HG03175 (cell line): ENCODE data around the gene ZGPAT.

Experiments used
- ATAC-seq: cut with Tn5 transposase; IDR thresholded peaks from one replicate; pipeline ENCODE4 v1.9.1; 2021; ENCODE audit warnings: mild to moderate bottlenecking, moderate library complexity; ENCODE audit not compliant: unreplicated experiment

The ZGPAT gene

DNA sequence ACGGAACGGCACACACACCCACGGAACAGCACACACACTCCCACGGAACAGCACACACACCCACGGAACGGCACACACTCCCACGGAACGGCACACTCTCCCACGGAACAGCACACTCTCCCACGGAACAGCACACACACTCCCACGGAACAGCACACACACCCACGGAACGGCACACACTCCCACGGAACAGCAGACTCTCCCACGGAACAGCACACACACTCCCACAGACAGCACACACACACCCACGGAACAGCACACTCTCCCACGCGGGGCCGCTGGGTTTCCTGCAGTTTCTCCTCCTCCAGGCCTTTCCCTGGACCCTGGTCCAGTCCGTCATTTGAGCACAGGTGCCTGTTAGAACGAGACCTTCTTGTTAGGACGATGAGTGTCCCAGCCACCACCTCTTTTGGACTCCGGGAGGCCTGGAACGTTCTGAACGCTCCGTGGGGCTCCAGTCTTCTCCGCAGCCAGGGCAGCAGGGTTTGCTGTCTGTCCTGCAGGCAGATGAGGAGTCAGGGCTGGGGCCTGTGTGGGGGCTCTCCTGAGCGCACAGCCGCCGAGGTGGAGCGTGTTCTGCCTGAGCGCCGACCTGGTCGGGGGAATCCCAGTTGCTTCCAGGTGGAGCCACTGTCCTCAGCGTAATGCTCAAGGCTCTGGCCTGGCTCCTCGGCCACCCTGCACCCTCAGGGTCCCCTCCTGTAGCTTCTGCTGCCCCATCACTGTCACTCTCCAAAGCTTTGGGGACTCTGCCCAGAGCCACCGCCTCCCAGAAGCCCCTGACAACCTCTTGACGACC lies 29.0 kb upstream of the ZGPAT start:
- ATAC-seq: no peak

DNA sequence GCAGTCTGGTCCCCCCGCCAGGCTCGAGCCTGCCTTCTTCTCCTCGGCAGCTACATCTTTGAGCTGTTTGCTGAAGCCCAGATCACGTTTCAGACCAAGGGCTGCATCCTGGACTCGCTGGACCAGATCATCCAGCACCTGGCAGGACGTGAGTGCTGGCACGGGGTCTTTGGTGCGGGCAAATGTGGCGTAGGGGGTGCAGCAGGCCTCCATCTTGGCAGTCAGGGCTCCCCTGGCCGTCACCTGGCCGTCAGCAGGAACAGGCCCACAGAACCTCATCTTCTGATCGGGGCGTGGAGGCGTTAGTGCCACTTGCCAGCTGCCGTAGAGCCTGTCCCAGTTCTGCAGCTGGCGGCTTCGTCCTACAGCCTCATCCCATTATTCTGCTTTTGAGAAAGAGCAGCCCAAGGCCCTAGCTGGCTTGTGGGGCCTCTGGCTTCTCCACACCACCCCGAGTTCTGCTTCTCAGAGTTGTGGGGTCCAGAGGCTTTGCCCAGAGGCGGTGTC lies 28.0 kb upstream of the ZGPAT start:
- no peak for ATAC-seq

DNA sequence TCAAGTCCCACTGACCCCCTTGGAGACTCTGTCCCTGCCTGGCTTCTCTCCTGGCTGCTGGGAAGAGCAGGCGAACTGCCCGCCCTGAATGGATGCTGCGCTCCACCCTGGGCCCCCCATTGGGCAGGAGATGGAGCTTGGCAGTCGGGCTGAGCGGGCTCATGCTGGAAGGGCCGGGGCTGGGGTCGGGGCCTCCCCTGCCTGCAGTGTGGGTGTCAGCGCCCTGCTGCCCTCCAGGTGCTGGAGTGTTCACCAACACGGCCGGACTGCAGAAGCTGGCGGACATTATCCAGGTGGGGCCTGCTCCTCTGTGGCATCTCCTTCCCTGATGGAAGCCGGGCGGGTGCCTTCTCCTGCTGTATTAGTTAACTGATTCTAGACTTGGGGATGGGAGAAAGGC lies 27.4 kb upstream of the ZGPAT start:
- no peak for ATAC-seq

DNA sequence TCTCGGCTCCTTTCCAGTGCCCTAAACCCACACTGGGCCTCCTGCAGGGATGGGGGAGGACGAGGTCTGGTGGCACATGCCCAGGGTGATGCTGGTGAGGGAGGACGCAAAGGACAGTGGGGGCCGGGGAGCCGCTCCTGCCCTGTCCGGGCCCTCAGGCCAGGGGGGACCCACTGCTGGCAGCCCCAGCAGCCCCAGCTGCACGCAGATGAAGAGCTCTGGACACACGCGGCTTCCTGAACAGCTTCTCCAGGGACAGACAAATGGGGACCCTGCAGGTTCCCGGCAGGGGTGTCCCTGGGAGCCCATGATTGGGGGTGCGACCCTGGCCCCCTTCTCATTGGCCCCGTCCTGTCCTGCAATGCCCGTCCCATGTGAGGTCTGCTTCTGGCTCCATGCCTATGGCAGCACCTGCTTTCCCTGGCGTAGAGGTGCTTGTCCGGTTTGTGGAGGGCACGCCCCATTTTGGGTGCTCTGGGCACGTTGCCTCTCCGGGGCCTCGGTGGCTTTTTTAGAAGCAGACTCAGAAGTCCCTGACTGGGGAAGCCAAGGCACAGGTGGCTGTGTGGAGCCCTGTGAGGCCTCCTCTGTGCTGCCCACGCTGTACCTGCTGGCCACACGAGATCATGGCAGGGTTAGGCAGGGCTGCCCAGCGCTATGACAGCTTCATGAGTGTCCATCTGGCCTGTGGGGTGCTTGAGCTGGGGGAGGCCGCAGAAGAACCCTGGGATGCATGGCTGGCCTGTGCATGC lies 26.8 kb upstream of the ZGPAT start:
- no peak for ATAC-seq

DNA sequence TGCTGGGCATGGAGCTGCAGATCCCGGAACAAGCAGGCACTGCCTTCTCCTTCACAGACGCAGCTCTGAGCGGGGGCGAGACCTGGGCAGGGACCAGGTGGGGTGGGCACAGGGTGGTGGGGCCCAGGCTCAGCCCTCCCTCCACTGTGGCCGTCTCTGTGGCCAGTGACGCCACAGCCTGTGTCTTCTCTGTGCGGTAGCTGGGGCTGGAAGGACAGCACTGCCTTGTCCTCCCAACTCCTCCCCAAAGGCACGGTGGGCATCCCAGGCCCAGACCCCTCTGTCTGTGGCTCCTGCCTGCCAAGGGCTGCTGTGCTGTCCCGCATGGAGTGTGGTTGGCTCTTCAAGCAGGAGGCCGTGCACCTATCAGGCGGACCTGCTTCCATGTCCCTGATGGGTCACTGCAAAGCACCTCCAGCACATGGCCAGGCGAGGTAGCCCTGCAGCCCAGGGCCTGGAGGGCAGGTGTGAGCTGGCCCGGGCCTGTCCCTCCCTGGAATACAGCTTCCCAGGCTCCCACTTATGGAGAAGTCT lies 26.2 kb upstream of the ZGPAT start:
- no peak for ATAC-seq

DNA sequence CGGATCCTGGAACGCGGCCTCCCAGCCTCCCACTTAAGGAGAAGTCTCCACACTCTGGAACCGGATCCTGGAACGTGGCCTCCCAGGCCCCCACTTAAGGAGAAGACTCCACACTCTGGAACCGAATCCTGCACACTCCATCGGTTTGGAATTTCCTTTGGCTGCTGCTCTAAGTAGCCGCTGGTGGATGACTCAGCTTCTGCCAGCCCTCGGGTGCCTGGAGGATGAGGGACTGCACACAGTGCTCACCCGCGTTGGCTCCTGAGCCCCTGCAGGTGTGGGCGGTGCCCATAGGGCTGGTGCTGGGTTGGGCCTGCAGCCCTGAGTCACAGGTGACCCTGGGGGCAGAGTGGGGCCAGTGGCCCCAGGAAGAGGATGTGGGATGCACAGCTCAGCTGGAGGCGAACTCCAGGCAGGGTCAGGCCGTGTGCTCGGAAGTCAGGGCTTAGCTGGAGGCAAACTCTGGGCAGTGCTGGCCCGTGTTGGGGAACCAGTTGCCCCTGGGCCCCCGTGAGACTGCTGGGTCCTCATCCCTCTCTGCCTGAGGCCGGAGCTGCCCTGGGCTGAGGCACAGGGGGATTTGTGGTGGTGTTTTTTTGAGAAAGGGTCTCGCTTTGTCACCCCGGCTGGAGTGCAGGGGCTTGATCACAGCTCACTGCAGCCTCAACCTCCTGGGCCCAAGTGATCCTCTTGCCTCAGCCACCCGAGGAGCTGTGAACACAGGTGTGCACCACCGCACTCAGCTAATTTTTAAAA lies 25.3 kb upstream of the ZGPAT start:
- ATAC-seq: no peak

DNA sequence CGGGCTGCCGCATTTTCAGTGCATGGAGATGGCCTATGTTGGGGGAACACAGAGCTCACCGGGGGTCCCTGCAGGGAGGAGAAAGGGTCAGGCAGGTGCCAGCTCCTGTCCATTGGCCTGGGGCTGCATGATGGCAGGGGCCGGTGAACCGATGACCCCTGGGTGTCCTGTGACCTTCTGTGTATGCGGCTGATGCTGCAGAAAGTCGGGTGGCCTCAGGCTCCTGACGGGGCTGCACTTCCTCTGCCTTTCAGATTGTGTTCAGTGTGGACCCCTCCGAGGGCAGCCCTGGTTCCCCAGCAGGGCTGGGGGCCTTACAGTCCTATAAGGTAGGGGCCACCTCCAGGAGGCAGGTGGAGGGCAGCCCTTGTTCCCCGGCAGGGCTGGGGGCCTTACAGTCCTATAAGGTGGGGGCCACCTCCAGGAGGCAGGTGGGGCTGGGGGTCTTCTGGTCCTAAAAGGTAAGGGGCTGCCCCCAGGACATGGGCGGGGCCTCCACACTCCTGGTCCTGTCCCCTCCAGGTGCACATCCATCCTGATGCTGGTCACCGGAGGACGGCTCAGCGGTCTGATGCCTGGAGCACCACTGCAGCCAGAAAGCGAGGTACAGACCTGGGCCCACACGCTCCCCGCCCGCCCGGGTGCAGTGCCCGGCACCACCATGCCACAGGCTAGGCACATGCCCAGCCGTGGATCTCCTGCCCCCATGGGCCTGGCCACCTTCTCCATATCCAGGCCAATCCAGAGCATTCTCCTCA lies 22.4 kb upstream of the ZGPAT start:
- ATAC-seq: no peak

DNA sequence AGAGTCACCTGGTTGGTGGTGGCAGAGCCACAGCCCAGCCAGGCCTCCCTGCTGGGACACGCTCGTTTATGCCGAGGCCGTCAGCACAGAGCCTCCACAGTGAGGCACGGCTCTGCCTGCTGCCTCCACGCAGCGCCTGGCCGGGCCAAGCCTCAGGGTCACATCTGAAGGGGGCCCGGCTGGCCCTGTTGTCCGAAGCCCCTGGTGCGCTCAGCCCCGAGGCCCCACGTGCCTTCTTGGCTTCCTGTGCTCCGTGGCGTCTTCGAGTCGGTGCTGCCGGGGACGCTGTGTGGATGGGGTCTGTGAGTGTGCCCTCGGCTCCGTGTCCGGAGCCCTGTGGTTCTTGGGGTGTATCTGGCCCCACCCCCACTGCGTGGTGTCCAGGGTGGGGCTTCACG lies 21.7 kb upstream of the ZGPAT start:
- no peak for ATAC-seq

DNA sequence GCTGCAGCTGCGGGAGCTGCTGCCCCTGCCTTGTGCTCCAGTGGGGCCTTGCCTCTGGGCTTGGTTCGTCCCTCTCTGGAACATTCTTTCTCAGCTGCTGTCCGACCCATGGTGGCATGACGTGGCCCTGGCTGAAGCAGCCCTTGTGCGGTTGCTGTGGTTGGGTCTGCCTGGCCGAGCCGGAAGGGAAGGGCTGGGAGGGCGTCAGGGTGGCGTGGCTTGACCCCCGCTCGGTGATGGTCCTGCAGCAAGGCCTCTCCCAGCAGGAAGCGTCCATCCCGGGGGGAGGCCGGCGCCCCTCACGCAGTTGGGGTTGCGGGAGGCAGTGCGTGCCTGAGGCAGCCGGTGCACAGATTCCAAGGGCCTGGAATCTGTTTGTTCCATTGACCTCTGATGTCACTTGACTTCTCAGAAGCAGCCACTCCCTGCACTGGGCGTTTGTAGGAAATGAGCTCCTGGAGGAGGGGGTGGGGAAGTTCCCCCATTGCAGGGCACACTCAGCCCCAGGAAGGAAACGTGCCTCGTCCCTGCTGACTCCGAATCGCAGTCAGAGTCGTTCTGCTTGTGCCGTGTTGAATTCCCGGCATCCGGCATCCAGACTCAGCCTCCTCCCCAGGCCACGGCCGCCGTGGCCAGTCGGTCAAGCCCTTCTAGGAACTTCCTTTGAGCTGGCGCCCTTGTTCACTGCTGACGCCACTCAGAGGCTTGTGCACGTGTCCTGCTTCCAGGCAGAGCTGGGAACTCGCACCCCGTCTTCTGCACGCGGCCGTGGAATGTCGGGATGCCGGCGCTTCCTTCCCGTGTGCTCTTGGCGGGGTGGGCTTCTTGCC lies 21.1 kb upstream of the ZGPAT start:
- no peak for ATAC-seq

DNA sequence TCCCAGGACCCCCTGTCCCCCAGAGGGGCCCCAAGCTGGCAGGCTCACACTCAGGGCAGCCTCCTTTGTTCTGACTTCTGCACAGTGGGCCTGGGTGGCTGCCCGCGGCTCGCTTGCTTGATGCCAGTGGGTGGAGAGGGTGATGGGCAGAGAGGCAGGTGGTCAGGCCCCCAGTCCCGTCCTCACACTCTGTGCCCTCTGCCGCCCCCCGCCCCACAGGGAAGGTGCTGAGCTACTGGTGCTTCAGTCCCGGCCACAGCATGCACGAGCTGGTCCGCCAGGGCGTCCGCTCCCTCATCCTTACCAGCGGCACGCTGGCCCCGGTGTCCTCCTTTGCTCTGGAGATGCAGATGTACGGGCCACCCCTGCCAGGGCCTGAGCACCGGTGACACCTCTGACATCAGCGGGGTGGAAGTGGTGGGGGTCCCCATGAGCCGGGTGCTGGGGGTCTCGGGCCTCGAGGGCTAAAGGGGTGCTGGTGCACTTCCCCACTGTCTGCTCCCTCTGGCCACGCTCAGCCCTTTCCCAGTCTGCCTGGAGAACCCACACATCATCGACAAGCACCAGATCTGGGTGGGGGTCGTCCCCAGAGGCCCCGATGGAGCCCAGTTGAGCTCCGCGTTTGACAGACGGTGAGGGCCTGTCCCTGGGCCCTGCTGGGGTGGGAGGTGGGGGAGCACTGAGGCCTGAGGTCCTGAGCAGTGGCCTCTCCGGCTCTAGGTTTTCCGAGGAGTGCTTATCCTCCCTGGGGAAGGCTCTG lies 20.2 kb upstream of the ZGPAT start:
- ATAC-seq: no peak

DNA sequence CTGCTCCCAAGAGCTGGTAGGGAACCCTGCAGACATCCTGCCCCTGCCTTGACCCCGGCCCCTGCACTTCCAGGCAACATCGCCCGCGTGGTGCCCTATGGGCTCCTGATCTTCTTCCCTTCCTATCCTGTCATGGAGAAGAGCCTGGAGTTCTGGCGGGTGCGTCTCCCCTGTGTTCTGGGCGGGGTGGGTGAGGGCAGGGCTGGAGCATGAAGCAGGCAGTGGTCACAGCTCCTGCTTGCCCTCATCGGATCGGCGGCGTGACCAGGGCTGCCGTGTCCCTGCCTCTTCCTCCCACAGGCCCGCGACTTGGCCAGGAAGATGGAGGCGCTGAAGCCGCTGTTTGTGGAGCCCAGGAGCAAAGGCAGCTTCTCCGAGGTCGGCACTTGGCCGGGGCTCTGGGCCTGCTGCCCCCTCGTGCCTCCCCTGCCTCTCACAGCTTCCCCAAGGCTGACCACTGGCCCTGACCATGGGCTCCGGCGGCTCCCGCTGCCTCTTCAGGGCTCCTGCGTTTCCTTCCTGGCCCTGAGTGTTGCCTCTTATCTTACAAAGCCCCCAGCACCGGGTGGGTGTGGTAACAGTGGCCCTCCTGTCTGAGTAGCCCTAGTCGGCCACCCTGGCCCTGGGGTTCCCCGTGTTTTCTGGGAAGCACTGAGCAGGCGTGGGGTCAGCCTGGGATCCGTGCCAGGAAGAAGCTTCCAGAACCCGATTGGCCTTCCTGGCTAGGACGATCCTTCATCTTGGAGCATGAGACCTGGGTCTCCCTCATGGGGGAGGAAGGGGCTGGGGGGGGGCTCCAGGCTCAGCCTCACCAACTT lies 19.4 kb upstream of the ZGPAT start:
- no peak for ATAC-seq

DNA sequence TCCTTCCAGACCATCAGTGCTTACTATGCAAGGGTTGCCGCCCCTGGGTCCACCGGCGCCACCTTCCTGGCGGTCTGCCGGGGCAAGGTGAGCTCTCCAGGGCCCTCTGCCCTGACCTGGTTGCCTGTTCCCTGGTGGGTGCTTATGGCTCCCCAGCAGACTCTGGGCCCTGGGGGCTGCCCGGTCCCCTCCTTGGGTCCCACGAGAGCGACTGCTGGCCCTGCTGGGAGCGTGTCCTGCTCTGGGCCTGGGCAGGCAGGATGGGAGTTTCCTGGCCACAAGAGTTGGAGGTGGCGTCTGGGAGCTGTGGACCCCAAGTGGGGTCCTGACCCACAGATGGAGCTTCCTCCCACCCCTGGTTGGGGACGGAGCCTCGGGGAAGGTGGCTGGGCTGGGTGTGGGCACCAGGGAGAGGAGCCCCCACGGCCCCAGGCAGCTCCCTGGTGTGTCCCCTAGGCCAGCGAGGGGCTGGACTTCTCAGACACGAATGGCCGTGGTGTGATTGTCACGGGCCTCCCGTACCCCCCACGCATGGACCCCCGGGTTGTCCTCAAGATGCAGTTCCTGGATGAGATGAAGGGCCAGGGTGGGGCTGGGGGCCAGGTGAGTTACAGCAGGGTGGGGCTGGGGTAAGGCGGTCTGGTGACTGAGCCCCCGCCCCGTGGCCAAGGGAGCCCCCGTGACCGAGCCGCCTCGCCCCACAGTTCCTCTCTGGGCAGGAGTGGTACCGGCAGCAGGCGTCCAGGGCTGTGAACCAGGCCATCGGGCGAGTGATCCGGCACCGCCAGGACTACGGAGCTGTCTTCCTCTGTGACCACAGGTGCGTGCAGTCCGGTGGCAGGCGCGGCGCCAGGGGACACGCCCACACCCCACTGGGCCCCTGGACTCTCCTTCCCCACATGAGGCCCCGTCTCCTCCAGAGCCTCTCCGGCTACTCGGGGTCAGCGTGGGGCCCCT lies 18.5 kb upstream of the ZGPAT start:
- no peak for ATAC-seq

DNA sequence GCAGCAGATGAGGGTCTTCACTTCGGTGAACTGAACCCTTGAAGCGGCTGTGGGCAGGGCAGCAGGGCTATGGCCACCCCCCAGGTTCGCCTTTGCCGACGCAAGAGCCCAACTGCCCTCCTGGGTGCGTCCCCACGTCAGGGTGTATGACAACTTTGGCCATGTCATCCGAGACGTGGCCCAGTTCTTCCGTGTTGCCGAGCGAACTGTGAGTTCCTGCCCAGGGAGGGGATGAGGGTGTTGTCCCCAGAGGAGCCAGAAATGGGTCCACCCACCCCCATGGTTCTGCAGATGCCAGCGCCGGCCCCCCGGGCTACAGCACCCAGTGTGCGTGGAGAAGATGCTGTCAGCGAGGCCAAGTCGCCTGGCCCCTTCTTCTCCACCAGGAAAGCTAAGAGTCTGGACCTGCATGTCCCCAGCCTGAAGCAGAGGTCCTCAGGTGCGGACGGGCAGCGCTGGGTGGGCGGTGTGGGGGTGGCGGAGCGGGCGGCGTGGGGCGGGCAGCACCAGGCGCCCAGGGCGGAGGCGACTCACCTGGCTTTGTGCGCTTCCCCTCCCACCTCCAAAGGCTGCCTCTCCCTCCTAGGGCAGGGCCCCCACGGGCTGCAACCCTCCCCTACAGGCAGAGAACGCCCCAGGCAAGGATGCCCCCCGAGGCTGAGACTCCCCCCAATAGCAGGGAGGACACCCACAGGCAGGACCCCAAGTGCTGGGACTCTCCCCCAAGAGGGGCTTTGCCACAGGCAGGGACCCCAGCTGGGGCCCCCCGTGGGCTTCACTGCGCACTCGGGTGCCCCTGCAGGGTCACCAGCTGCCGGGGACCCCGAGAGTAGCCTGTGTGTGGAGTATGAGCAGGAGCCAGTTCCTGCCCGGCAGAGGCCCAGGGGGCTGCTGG lies 17.6 kb upstream of the ZGPAT start:
- no peak for ATAC-seq

DNA sequence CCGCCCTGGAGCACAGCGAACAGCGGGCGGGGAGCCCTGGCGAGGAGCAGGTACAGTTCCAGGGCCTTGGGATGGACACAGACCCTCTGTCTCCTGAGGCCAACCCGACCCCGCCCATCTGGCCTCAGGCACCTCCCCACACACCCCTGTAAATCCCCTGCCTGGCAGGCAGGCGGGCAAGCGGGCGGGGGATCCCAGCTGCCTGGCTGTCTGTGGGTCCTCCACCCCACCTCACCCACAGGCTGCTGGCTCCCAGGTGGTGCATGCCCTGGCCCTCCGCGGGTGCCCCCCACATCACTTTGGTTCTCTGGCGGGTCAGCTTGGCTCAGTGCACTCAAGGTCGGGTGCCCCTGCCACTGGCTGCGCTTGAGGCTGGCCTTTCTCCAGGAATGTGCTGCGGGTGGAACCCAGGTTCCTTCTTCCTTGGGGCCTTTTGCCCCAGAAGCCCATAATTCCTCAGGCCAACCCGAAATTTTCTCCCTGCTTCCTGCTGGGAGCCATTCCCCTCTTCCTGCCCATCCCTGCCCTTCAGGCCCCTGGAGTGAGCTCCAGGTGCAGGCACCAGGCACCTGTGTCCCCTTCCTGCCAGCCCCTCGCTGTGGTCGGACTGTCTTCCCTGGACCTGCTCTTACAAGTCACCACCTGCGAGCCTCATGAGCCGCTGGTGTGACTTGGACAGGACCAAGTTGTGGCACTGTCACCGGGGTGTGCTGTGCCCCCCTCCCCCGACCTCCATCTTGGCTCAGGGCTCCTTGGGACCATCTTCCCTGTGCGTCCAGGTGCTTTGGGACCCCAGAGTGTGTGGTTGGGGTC lies 16.7 kb upstream of the ZGPAT start:
- no peak for ATAC-seq
